NOMO-1 (cell line): ENCODE results near the gene HRH3.

Experiments
- DNase-seq, 2 experiments: peaks; one replicate each; lab custom pipeline; 2025; ENCODE audit not compliant: unreplicated experiment in 2 of 2; lab: John Stamatoyannopoulos, UW

The HRH3 gene

DNA sequence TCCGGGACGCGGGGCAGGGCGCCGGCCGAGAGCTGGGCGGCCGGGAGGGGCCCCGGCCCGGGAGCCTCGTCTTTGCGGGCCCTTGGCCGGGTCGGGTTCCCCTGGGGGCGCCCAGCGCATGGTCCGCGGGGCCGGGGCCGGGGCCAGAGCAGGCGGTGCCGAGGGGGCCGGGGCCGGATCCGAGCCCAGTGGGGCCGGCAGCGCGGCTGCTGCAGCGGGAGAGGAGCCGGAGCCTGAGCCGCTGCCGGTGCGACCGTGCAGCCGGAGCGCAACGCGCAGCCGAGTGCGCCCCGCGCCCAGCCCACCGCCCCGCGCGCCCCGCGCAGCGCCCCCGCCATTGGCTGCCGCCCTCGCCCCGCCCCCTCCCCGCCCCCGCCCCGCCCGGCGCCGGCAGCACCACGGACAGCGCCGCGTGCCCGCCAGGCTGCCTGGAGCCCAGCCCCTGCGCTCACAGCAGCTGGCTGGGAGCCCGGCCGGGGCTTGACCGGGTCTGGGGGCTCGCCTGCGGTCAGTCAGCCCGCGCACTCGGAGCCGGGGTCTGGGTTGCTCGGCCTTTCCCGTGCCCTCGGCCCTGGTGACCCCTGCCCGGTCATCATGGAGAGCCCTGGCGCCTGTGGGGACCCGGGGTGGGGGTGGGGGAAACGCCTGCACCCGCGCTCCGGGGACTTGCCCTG lies at the start of gene HRH3:
Gene HRH3 (minus strand): TSS at position 287 of the 674 bp plus-strand sequence. CDS start 308 bp downstream, outside the sequence.
- DNase-seq: peak; percentile 19 to 32

DNA sequence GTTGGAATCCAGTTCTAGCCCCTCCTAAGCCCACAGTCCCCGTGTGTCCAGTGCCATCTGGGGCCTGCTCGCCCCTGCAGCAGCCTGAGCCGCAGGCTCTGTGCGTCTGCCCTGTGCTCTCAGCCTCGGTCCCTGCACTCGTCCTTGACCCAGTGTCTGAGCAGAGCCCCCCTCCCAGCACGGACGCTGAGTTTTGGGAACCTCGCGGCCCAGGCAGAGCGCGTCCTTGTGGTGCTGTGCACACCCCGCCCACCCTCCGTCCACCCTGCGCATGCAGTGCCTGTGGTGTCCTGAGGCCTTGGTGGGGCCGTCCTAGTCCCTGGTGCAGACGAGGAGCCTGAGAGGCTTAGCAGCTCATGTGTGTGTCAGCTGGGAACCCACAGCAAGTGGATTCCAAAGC lies 49.8 kb upstream of the HRH3 start:
- DNase-seq: no peak

- no peak for DNase-seq
Measured at GRCh38 chr20:62269378-62269777, 49.3 kb upstream of the HRH3 start.

GRCh38 chr20:62268228-62268900 lies 48.3 kb upstream of the HRH3 start:
- no peak for DNase-seq

DNA sequence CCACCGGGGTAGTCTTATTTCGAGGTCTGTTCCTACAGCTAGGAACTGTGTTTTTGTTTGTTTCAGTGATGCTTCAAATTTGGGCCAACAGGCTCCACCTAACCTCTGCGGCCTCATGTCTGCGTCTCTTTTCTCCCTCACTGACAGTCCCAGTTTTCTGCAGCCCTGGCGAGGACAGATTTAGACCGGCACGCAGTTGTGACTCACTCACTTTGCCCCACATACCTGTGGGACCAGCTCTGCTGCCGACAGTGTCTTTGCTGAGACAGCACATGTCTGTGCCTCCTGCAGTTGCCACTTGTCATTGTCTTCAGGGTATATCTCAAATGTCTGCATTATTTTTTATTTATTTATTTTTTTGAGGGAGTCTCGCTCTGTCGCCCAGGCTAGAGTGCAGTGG lies 47.5 kb upstream of the HRH3 start:
- no peak for DNase-seq

DNA sequence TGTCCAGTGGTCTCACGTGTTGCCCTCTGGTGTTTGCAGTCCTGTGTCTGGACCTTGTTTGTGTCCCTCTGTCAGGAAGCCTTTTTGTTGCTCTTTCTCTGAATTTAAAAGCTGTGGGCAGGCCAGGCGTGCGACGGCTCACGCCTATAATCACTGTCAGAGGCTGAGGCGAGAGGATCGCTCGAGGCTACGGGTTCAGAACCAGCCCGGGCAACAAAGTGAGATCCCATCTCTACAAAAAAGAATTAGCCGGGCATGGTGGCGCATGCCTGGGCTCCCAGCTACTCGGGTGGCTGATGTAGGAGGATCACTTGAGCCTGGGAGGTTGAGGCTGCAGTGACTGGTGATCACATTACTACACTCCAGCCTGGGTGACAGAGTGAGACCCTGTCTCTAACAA lies 46.8 kb upstream of the HRH3 start:
- no peak for DNase-seq

DNA sequence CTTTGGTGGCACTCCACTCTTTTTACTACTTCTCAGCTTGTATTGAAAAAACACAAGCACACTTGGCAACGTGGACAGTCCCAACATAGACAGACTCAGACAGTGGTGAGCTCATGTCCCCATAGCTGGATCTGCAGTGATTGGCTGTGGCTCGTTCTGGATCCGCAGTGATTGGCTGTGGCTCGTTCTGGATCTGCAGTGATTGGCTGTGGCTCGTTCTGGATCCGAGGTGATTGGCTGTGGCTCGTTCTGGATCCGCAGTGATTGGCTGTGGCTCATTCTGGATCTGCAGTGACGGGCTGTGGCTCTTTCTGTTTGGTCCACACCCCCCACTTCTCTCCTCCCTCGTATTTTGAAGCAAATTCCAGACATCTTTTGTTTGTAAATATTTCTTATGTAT lies 46.3 kb upstream of the HRH3 start:
- no peak for DNase-seq

DNA sequence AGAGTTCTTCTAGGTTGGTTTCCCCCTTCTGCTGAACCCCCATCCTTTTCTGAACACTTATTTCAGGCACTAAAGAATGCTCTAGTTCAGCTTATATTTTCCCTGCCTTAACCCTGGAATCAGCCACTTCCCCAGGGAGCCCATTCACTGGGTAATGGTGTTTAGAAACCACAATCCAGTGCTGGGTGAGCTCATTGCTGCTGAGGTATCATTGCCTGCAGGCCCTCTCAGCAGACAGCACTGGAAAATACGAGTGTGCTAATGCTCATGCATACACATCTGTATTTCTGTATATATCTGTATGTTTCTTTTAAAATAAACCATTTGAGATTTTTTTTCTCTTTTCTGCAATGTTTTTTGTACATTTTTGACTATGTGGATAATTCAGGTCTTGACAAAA lies 45.3 kb upstream of the HRH3 start:
- DNase-seq: no peak

DNA sequence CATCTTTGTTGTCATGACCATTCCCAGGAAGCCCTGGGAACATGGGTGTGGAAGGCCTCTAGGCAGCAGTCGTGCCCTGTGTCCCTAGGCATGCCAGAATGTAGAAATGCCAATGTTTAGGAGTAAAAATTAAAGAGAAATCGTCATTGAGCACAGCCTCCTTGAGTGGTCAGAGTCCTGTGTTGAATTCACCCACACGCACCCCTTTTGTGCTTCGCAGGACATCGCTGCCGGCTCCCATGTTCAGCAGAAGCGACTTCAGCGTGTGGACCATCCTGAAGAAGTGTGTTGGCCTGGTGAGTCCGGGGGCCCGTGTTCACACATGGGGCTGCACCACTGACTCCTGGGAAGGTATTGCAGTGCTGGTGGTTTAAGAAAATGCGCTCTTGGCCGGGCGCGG lies 43.3 kb upstream of the HRH3 start:
- no peak for DNase-seq

- no peak for DNase-seq
Measured at GRCh38 chr20:62262064-62262463, 42.0 kb upstream of the HRH3 start.

DNA sequence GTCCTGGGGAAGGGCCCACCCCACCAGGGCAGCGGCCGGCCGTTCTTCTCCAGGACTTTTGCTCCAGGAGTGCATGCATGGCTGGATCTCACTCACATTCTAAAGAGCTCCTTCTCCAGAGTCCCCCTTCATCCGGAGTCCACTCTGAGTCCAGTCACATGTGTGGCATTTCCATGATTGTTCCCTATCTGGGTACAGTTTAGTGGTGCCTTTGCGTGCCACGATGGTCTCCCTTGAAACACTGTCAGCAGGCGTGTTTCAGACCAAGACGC lies 39.2 kb upstream of the HRH3 start:
- no peak for DNase-seq

DNA sequence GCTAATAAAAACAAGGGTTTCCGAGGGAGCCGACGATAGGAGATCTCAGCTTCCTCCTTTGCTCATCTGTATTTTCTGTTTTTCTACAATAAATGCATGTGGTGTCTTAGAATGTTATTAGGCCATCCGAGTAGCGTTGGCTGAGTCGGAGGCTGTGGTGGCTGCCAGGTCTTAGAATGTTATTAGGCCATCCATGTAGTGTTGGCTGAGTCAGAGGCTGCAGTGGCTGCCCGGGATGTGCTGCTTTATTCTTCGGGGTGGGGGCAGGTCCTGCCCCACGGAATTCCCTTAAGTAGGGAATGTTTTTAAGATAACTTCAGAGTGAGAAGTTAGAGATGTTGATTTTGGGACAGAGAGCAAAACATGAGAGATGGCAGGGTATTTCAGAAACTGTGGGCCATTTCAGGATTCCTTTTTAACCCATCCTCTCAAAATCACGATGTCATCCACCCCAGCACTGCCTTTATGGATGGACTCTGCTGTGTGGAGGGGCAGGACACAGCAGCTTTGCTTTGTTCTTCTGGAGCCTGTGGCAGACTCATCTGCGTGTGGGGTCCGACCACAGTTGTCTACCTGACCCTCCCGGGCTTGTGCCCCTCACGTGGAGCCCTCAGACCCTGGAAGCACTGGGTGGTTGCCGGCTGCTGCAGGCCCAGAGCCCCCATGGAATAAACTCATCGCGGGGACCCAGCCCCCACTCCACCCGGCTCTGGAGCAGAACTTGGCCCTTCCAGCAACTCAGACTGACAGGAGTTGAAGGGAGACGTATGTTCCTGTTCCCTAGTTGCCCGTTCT lies 38.6 kb upstream of the HRH3 start:
- no peak for DNase-seq

- no peak for DNase-seq
Measured at GRCh38 chr20:62255976-62256375, 35.9 kb upstream of the HRH3 start.

DNA sequence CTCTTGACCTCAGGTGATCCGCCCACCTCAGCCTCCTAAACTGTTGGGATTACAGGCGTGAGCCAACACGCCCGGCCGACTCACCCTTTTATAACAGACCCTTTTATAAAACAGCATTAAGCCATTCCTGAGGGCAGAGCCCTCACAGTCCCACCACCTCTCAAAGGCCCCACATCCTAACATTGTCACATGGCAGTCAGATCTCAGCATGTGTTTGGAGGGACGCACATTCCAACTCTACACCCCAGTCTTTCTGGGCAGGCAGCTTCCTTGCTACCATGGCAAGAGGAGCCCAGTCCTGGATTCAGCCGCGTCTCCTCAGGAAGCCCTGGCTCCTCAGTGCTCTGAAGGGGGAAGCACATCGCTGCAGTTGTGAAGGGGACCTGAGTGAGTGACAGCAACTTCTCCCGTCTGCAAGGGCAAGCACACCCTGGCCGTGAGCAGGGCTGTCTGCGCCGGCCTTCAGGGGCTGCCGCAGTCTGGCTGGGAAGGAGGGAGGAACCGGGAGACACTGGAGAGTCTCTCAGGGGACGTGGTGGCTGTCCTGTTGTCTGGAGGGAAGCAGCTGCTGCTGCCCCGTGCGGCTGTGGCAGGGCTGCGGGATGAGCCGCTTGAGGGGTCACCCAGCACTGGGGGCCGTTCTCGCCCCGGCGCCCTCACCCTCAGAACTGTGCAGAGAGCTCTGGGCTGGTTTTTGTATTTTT lies 34.1 kb upstream of the HRH3 start:
- DNase-seq: no peak

DNA sequence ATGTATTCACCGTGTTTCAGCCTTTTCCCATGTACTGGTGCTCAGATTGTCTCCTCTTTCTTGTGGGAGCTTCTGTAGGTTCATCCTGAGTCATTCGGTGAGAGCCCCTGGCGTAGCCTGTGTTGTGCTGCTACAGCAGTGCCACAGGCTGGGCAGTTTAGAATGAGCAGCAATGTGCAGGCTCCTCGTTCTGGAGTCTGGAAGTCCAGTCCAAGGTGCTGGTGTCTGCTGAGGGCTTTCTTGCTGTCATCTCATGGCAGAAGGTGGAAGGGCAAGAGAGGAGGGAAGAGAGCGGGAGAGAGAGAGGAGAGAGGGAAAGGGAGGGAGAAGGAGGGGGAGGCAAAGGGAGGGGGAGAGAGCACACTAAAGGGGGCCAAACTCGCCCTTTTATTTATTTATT lies 33.3 kb upstream of the HRH3 start:
- no peak for DNase-seq

GRCh38 chr20:62252342-62252966 lies 32.4 kb upstream of the HRH3 start:
- DNase-seq: no peak

GRCh38 chr20:62248890-62249560 lies 28.9 kb upstream of the HRH3 start:
- no peak for DNase-seq

GRCh38 chr20:62246872-62247652 lies 27.0 kb upstream of the HRH3 start:
- DNase-seq: no peak

- DNase-seq: no peak
Measured at GRCh38 chr20:62246431-62246830, 26.4 kb upstream of the HRH3 start.

GRCh38 chr20:62245911-62246280 lies 25.8 kb upstream of the HRH3 start:
- no peak for DNase-seq
